ENCODE results near the gene TM4SF5.
A peak's percentile ranks its signal among the peaks of the same experiment; 100 is the strongest.

TM4SF5 gene

DNA sequence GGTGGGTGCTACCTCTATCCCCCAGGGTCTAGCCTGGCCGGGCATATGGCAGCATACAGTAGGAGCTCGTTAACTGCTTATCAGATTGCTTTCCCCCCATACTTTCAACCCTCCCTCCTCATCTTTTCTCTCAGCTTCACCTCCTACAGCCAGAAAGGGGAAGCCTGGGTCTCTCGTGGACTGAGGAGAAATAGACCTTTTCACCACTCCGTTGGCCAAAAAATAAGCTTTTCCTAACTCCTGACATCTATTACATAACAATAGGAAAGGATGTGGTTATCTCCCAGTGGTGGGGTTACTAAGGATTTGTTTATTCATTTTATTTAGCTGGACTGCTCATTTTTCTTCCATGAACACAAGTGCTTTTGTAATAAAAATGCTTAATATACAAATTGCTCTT, 23.0 kb upstream of the TM4SF5 start:
- DNase-seq: no peak

GRCh38 chr17:4750606-4751005, 21.1 kb upstream of the TM4SF5 start:
- no peak for DNase-seq

DNA sequence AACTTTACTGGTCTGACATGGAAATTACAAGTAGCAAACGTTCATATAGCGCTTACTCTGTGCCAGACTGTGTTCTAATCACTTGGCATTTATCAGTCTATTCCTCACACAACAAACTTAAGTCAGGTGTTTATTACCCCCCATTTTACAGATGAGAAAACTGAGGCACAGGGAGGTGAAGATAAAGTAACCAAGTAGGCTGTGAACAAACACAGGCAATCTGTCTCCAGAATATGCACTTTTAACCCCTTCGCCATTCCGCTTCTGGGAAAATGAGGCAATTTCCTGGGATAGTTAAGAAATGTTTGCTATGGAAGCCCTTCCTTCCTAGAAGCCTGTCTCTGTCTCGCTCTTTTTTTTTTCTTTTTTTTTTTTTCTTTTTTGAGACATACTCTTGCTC, 19.8 kb upstream of the TM4SF5 start:
- DNase-seq: no peak

DNA sequence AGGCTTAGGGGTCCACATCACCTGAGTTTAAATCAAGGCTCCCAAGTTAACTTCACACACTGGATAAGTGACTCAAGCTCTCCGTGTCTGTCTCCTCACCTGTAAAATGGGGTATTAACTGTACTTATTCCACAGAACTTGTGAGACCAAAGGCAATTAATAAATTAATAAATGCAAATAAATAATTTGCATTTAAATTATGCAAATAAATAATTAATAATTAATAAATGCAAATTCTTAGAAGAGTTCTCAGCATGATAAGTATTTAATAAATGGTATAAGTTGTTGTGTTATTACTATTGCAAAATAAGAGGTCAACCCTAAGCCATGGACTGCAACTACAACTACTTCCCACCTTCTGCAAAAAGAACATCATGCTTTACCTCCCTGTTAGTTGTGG, 18.3 kb upstream of the TM4SF5 start:
- no peak for DNase-seq

GRCh38 chr17:4759776-4760236, 11.9 kb upstream of the TM4SF5 start:
- no peak for DNase-seq

DNA sequence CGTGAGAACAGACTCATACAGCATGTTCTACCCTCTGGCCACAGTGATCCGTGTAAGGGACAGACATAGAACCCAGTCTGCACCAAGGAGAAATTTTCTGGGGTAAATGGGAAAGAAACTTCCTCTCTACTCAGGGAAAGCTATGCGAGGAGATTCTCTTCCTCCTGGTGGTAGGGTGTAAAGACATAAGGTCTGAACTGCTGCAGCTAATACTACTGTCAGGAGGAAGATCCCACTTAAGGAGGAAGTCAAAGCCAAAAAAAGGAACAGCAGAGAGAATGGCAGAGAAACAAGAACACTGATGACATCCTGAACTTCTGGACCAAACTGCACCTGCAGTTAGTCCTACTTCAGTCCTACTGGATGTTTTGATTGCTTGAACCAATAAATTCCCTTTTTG, 7.1 kb upstream of the TM4SF5 start:
- DNase-seq: no peak

DNA sequence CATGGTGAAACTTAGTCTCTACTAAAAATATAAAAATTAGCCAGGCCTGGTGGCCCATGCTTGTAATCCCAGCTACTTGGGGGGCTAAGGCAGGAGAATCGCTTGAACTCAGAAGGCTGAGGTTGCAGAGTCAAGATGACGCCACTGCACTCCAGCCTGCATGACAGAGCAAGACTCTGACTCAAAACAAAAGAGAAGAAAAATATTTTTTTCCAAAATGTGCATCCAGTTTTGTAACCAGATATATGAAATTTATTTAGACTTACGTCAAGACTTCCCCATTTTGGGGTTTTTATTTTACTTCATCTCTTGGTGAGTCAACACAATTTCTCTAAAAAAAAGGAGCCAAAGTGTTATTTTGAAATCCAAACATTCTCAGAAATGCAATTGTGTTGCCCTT, 5.5 kb upstream of the TM4SF5 start:
- no peak for DNase-seq

- DNase-seq: no peak
Measured at GRCh38 chr17:4766723-4767122, 5.0 kb upstream of the TM4SF5 start.

DNA sequence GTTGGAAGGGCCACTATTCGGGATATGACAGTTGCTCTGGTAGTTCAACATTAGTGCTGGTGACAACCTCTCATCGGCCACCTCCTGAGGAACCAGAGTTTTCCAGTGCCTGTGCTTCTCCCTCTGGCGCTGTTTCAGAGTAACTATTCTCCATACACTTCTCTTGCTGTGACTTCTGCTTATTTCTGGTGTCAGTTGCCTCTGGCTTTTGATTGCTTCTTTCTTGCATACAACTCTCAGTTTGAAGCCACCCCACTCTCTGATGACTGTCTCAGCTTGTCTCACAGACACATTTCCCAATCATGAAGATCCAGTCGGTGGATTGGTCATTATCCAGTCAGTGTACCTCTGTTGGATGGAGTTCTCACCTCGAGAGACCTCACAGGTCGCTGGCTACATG, 3.4 kb upstream of the TM4SF5 start:
- DNase-seq: no peak

DNA sequence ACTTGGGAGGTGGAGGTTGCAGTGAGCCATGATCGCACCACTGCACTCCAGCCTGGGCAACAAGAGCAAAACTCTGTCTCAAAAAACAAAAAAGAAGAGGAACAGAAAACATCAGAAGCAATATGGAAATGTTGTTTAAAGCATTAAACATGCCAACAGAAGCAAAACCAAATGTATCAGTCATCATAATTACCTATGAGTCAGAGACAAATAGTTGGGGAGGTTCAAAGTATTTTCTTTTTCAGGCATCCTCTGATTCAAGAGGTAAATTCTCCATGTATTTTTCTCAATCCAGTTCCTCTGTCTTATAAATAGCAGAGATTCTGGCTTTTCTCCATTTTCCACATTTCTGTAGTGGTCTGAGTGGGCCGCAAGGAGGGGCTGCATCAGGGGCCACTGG, 2.1 kb upstream of the TM4SF5 start:
- no peak for DNase-seq

GRCh38 chr17:4772235-4772613, 538 bp downstream of the TM4SF5 start:
- DNase-seq: no peak

GRCh38 chr17:4777969-4778760, 6.5 kb downstream of the TM4SF5 start:
- DNase-seq: no peak

DNA sequence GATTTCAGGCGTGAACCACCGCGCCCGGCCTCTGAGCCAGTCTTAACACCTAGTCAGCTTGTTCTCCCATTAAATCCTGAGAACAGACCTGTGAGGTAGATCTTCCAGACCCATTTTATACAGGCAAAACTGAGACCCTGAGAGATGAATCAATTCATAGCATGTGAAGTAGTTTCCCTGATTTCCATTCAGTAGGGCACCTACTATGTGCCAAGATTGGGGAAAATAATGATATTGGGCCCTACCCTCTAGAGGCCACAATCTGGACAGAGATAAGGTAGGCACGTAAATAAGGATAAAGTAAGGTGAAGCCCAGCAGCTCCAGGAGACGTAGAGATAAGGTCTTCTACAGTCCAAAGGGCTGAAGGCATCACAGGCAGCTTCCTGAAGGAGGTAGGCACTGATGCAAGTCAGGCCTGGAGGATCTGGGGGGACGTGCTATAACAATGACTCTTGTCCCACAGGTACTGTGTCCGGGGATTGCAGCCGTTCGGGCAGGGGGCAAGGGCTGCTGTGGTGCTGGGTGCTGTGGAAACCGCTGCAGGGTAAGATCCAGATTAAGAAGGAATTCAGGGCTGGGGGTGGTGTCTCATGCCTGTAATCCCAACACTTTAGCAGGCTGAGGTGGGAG, 8.8 kb downstream of the TM4SF5 start:
- no peak for DNase-seq

- DNase-seq: peak; percentile 37
Measured at GRCh38 chr17:4782652-4783051, 11.0 kb downstream of the TM4SF5 start.

GRCh38 chr17:4785311-4786105, 13.8 kb downstream of the TM4SF5 start:
- DNase-seq: no peak

DNA sequence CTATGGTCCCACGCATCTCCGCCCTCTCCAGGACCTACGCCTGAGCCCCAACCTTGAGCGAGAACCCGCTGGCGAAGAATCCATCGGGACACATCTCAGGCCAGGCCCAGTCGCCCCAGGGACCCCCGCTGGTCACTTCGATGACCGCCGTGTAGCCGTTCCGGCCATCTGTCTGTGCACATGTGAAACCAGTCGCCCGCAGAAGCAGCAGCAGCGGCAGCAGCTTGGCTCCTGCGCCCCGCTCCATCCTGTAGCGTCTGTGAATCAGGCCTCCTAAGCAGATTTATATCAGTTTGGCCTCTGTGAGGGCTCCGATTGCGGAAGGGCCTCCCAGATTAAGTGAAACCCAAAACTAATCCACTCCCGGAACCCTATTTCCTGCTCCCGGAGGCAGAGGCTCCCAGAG, 14.4 kb downstream of the TM4SF5 start, which contains the start of gene VMO1:
Gene VMO1, minus strand, starts transcription at position 259 of the 406 bp plus-strand sequence. Its CDS starts 12 bp downstream, at position 247.
- no peak for DNase-seq

- no peak for DNase-seq
Measured at GRCh38 chr17:4786516-4786915, 14.8 kb downstream of the TM4SF5 start.

DNA sequence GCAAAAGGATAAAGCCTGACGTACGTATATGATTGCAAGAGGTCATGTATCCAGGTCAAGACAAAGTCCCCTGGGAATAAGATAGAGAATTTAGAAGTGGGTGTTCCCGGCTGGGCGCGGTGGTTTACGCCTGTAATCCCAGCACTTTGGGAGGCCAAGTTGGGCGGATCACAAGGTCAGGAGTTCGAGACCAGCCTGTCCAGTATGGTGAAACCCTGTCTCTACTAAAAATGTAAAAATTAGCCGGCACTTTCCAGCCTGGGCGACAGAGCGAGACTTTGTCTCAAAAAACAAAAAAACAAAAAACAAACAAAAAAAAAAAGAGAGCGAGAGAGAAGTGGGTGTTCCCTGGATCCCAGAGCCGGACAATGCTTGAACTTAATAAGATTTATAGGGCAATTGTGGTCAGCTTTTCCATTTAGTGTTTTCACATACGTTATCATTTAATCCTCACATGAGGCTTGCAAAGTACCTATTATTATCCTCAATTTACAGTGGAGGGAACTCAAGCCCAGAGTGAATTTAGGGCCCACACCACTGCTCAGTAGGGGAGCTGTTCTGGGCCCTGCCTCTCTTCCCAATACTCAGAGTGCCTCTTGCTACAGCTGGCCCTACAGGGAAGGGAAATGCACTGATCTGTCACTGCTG, 16.6 kb downstream of the TM4SF5 start:
- DNase-seq: no peak

GRCh38 chr17:4788807-4789700, 17.4 kb downstream of the TM4SF5 start, which contains the start of gene GLTPD2:
GLTPD2 (plus strand) TSS chr17:4788964; CDS start chr17:4789012, 48 bp downstream.
- DNase-seq: no peak

DNA sequence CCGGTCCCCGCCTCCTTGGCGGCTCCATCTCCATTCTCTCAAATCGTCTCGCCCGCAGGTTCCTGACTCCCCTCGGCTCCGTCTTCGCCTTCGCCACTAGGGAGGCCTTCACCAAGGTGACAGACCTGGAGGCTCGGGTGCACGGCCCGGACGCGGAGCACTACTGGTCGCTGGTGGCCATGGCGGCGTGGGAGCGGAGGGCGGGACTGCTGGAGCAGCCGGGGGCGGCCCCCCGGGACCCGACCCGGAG, 17.9 kb downstream of the TM4SF5 start:
- no peak for DNase-seq

DNA sequence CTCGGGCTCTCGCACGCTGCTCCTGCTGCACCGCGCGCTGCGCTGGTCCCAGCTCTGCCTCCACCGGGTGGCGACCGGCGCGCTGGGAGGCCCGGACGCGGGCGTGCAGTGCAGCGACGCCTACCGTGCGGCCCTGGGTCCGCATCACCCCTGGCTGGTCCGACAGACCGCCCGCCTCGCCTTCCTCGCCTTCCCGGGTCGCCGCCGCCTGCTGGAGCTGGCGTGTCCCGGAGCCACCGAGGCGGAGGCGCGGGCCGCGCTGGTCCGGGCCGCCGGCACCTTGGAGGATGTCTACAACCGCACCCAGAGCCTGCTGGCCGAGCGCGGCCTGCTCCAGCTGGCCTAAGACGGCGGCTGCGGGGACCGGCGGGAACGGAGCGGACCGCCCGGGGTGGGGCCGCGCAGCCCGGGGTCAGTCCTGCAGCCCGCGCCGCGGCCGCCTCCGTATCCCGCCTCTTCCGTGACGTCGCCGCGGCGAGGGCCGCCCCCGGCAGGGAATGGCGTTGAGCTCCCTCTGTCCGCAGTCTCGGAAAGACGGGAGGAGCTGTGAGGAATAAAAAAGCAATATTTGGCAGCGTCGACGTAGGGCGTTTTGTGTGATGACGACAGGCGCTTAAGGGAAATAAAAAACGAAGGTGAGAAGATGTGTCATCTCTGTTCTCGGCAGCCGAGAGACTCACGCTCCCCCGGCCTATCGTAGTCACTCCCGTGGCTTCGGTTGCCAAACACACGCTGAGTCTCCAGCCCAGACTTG, 18.4 kb downstream of the TM4SF5 start:
- peak; percentile 86 for DNase-seq

DNA sequence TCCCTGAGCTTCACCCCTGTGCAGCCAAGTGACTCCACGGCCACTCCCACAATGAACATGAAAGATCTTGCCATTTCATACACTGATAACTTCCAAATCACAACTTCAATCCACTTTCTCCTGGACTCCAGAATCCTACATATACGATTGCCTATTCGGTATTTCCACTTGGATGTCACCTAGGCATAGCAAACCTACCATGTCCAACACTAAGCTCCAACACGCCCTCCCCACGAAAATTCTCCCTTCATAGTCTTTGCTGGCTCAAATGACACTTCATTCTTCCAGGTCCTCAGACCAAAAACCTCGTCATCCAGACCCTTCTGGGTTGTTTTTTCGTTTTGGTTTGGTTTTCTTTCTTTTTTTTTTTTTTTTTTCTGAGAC, 19.0 kb downstream of the TM4SF5 start:
- no peak for DNase-seq
